HG03066 (cell line): ENCODE data around the gene MYH11.

Experiments used
- ATAC-seq: cut with Tn5 transposase; IDR thresholded peaks from one replicate; pipeline ENCODE4 v1.9.1; 2021; ENCODE audit warnings: low read depth; ENCODE audit not compliant: unreplicated experiment

MYH11 gene

GRCh38 chr16:15779664-15780351 lies 77.0 kb downstream of the MYH11 start:
- no peak for ATAC-seq

GRCh38 chr16:15778999-15779614 lies 77.7 kb downstream of the MYH11 start:
- no peak for ATAC-seq

- ATAC-seq = no peak
Observed at GRCh38 chr16:15778204-15778743, 78.6 kb downstream of the MYH11 start.

GRCh38 chr16:15777533-15778203 lies 79.2 kb downstream of the MYH11 start:
- ATAC-seq = no peak

GRCh38 chr16:15776572-15776971 lies 80.3 kb downstream of the MYH11 start:
- no peak for ATAC-seq

DNA sequence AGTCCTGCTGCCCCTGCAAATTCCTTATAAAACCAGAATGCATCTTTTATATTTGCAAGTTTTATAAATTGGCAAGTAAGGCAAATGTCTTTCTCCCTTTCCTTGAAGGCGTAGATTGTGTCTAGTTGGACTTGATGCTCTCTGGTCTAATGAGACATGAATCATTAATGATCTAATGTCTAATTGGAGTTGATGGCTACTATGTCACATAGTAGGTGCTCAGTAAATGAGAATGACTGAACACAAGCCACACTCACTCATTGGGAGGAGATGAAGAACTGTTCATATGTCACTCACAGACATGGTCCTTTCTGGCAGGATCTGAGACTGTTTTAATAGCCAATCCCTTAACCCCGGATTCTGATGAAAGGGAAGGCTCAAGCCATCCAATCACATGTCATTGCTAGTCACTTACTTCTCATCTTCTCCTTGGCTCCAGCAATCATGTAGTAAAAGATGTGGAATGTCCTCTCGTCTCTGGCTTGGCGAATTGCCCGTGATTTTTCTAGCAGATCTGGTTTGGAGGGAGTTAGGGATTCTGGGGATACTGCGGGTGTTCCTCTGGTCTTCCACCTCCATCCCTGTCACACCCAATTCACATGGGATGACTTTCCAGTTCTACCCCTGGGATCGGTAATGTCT lies 81.0 kb downstream of the MYH11 start:
- no peak for ATAC-seq

DNA sequence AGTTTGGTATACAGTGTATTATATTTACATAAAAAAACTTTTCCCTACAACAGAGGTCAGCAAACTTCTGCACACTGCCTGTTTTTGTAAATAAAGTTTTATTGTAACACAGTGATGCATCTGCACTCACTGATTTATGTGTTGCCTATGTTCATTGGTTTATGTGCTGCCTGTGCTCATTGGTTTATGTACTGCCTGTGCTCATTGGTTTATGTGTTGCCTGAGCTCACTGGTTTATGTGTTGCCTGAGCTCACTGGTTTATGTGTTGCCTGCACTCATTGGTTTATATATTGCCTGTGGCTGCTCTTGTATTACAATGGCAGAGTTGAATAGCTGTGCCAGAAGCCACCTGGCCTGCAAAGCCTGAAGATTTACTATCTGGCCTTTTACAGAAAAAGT lies 81.6 kb downstream of the MYH11 start:
- ATAC-seq = no peak

- ATAC-seq = no peak
Observed at GRCh38 chr16:15773968-15774367, 82.9 kb downstream of the MYH11 start.

DNA sequence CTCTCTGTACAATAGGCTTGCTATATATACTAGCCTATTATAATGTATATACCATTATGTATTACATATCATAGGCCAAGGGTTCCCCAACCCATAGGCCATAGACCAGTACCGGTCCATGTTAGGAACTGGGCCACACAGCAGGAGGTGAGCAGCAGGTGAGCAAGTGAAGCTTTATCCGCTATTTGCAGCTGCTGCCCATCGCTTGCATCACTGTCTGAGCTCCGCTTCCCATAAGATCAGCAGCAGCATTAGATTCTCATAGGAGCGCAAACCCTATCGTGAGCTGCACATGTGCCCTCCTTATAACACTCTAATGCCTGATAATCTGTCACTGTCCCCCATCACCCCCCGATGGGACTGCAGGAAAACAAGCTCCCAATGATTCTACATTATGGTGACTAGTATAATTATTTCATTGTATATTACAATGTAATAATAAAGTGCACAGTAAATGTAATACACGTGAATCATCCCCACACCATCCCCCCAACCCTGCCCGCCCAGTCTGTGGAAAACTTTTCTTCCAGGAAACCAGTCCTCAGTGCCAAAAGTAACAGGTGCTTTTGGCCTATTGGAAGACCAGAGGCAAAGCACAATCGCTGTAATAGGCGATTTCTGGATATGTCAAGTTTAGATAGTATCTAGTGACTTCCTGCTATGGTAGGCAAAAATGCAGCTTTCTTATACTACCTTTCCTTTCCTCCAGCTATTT lies 84.1 kb downstream of the MYH11 start:
- no peak for ATAC-seq

GRCh38 chr16:15771694-15772093 lies 85.1 kb downstream of the MYH11 start:
- ATAC-seq = no peak

- no peak for ATAC-seq
Observed at GRCh38 chr16:15770512-15770911, 86.3 kb downstream of the MYH11 start.

- no peak for ATAC-seq
Observed at GRCh38 chr16:15770107-15770506, 86.7 kb downstream of the MYH11 start.

- no peak for ATAC-seq
Observed at GRCh38 chr16:15769239-15769638, 87.6 kb downstream of the MYH11 start.

DNA sequence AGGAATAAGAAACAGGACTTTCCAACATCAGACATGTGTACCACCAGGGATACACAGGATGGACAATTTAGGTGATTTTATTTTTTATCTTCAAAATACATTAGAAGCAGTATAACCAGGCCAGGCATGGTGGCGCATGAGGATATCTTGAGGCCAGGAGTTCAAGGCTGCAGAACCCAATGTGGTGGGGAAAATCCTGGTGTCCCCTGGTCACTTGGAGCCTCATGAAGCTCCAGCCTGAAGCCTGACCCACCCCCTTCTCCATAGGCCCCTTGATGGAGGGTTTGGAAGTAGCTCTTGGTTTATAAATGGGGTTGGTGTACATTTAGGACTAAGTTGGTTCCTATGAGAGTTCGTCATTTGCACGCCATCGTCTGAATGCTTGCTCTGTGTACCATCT lies 88.6 kb downstream of the MYH11 start:
- ATAC-seq = no peak

- ATAC-seq = no peak
Observed at GRCh38 chr16:15766918-15767317, 89.9 kb downstream of the MYH11 start.

GRCh38 chr16:15765880-15766279 lies 90.9 kb downstream of the MYH11 start:
- peak; percentile 76 for ATAC-seq

DNA sequence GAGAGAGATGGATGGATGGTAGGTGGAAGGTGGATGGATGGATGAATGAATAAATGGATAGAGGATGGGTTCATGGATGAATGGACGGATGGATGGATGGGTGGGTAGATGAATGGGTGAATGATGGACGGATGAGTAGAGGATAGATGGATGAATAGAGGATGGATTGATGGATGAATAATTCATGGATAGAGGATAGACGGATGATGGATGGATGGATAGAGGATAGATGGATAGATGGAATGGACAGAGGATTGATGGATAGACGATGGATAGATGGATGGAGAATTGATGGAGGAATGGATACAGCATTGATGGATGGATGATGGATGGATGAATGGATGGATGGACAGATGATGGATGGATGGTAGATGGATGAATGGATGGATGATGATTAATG lies 91.7 kb downstream of the MYH11 start:
- no peak for ATAC-seq

GRCh38 chr16:15764112-15764511 lies 92.7 kb downstream of the MYH11 start:
- no peak for ATAC-seq

DNA sequence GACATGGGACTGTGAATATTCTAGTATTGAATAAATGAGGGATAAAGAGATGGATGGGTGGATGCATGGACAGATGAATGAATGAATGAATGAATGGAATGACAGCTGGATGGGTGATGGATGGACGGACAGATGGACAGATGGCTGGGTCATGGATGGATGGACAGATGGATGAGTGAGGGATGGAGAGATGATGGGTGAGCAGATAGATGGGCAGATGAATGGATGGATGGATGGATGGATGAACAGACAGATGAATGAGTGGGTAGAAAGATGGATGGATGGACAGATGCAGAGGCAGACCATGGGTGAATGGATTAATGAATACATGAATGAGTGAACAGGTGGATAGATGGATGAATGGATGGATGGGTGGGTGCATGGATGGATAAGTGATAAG lies 96.7 kb downstream of the MYH11 start:
- ATAC-seq = no peak

DNA sequence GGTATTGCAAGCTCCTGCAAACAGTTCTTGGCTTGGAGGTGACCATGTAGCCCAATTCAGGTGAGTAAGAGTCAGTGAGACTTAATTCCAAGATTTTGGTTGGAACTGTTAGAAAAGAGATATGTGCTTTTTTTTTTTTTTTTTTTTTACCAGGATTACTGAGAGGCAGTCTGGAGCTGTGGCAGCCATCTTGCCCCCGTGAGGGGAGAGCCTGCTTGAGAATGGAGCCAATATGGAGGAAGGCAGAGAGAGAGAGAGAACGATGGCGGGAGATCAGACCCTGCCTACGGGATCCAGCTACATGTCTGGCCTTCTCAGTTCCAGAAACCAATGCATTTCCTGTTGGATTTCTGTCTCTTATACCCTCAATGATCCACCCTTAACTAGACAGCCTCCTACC lies 97.8 kb downstream of the MYH11 start:
- no peak for ATAC-seq
